HEK293 (cell line): ENCODE measurements around the gene TNS1.
A peak's percentile ranks its signal among the peaks of the same experiment; 100 is the strongest.

Experiments used
- CTCF ChIA-PET: fragments of 350-600 bp; formaldehyde crosslinking; extraction: SDS; loops from one replicate; lab custom pipeline; 2021; ENCODE audit warnings: antibody characterized with exemption; lab: Yijun Ruan, JAX
- POLR2A ChIA-PET: fragments of 300-600 bp; formaldehyde crosslinking; extraction: SDS; loops from one replicate; lab custom pipeline; 2020; ENCODE audit warnings: antibody characterized with exemption, inconsistent platforms; lab: Yijun Ruan, JAX
- H3K27ac ChIP-seq: fragments of 200-500 bp; sonication (Bioruptor generic); 2 replicates; pipeline ENCODE4 v1.5.1; 2014; ENCODE audit warnings: low read depth, low read length, control low read depth, inconsistent platforms; ENCODE audit errors: extremely low read depth
- H3K36me3 ChIP-seq, 2 experiments: fragments of 200-500 bp in 1 of 2; sonication (Bioruptor generic) in 1 of 2; 1 replicate in 1 of 2; 2 replicates in 1 of 2; pipeline ENCODE4 v1.5.1; 2014 to 2017; ENCODE audit warnings: inconsistent platforms in 2 of 2, low read length in 2 of 2; ENCODE audit not compliant: control insufficient read depth in 2 of 2, insufficient read depth in 1 of 2
- H3K4me1 ChIP-seq: fragments of 200-500 bp; sonication (Bioruptor generic); 2 replicates; pipeline ENCODE4 v1.5.1; 2014; ENCODE audit warnings: mild to moderate bottlenecking, low read length, inconsistent platforms; ENCODE audit not compliant: control insufficient read depth, insufficient read depth
- H3K4me3 ChIP-seq: 2 replicates; pipeline ENCODE4 v1.5.1; 2011; ENCODE audit warnings: low read depth, mild to moderate bottlenecking, control low read depth, low read length, moderate library complexity
- H3K9me3 ChIP-seq: fragments of 200-500 bp; sonication (Bioruptor generic); 2 replicates; pipeline ENCODE4 v1.5.1; 2014; ENCODE audit warnings: low read depth, low read length, inconsistent platforms; ENCODE audit not compliant: control insufficient read depth, insufficient read depth
- BCL11B ChIP-seq: fragments of 450-650 bp; formaldehyde crosslinking; IDR thresholded peaks from 2 replicates; pipeline ENCODE4 v1.5.1; 2016; ENCODE audit warnings: low read depth, missing biosample characterization, missing genetic modification characterization
- PRDM1 ChIP-seq: fragments of 450-650 bp; formaldehyde crosslinking; IDR thresholded peaks from 2 replicates; pipeline ENCODE4; 2016; ENCODE audit warnings: missing biosample characterization, missing genetic modification characterization
- TCF7L2 ChIP-seq: IDR thresholded peaks from 2 replicates; pipeline ENCODE4 v1.6.1; 2011; ENCODE audit warnings: low read depth, mild to moderate bottlenecking, inconsistent platforms, low read length, moderate library complexity, borderline replicate concordance
- ZFHX2 ChIP-seq: fragments of 450-650 bp; formaldehyde crosslinking; conservative IDR thresholded peaks from 2 replicates; pipeline ENCODE4 v1.5.1; 2016; ENCODE audit warnings: missing biosample characterization, missing genetic modification characterization
- ZIC2 ChIP-seq: fragments of 450-650 bp; formaldehyde crosslinking; IDR thresholded peaks from 2 replicates; pipeline ENCODE4 v1.5.1; 2016; ENCODE audit warnings: missing biosample characterization, missing genetic modification characterization
- ZNF19 ChIP-seq: fragments of 450-650 bp; formaldehyde crosslinking; IDR thresholded peaks from 2 replicates; pipeline ENCODE4; 2016; ENCODE audit warnings: missing biosample characterization, missing genetic modification characterization, low read depth
- ZNF202 ChIP-seq: fragments of 450-650 bp; formaldehyde crosslinking; IDR thresholded peaks from 2 replicates; pipeline ENCODE4 v1.5.1; 2016; ENCODE audit warnings: missing biosample characterization, missing genetic modification characterization, borderline replicate concordance
- ZNF626 ChIP-seq: fragments of 450-650 bp; sonication (Bioruptor Pico); formaldehyde crosslinking; IDR thresholded peaks from 2 replicates; pipeline ENCODE4 v1.5.1; 2018; ENCODE audit warnings: missing biosample characterization, missing genetic modification characterization, inconsistent platforms
- ZNF677 ChIP-seq: fragments of 450-650 bp; IDR thresholded peaks from 2 replicates; pipeline ENCODE4 v1.5.0; 2018; ENCODE audit warnings: missing biosample characterization, mild to moderate bottlenecking, missing genetic modification characterization, moderate library complexity
- ZNF777 ChIP-seq: fragments of 450-650 bp; formaldehyde crosslinking; IDR thresholded peaks from 2 replicates; pipeline ENCODE4 v1.5.1; 2017; ENCODE audit warnings: missing biosample characterization, missing genetic modification characterization, borderline replicate concordance
- TF ChIP-seq, protein P1 (sequence below): fragments of 450-650 bp; formaldehyde crosslinking; IDR thresholded peaks from 2 replicates; pipeline ENCODE4 v1.5.1; 2016; ENCODE audit warnings: missing biosample characterization, missing genetic modification characterization
- TF ChIP-seq, protein P2 (sequence below): fragments of 450-650 bp; formaldehyde crosslinking; IDR thresholded peaks from 2 replicates; pipeline ENCODE4 v1.5.1; 2016; ENCODE audit warnings: missing biosample characterization, missing genetic modification characterization, borderline replicate concordance
- TF ChIP-seq, protein P3 (sequence below): fragments of 450-650 bp; formaldehyde crosslinking; IDR thresholded peaks from 2 replicates; pipeline ENCODE4 v1.5.1; 2016; ENCODE audit warnings: missing biosample characterization, missing genetic modification characterization, low read depth
- TF ChIP-seq, protein P4 (sequence below): fragments of 450-650 bp; formaldehyde crosslinking; IDR thresholded peaks from 2 replicates; pipeline ENCODE4 v1.5.1; 2016; ENCODE audit warnings: missing biosample characterization, missing genetic modification characterization

Gene TNS1

DNA sequence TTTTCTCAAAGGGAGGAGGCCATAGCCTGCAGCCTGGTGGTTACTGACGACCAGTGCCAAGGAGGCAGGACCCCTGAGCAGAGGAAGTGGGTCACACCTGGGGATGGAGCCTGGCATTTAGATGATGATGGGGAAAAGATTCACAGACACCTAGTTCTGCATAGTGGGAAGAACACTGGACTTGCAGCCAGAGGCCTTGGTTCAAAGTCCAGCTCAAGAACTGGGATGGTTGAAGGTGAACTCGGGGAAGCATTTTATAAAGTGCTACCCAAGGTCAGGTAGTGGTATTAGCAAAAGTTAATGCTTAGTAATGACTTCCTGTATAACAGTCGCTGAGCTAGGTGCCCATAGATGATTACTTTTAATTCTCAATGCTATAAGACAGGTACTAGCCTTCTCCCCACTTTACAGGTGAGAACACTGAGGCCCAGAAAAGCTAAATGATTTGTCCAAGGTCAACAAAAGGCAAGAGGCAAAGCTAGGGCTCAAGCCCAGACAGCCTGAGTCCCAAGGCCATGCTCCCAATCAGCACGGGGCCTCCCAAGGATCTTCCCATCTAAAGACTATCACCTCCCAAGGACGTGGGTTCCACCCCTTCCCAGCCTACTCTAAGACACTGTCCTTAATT lies 134.4 kb downstream of the TNS1 start:
- CTCF ChIA-PET = interaction anchor here (0.5 to 2.7 kb wide), 4 partner anchors 18 to 866 kb away, joined by 3 to 10 read pairs (median 3); no protein-coding TSS in a partner anchor

DNA sequence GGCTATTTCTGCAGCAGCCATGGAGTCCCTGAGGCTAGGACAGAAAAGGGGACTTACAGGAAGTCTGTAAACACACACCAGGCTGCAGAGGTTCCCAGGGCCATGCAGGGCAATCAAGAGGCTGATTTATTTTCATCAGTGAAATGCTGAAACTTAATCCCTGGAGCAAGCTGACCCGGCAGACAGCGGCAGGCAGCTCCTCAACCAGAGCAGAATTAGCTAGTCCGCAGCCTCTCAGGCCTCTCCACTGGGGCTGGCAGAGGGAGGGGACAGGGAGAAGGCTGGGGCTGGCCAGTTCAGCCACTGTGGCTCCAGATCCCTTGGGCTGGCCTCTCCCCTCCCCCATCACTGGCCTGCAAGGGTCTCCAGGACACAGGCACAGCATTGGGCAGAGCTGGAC lies 136.3 kb downstream of the TNS1 start:
- CTCF ChIA-PET = interaction anchor here (1.3 kb wide), 1 partner anchor 24 kb away, joined by 4 read pairs; no protein-coding TSS in a partner anchor
- Histone ChIP-seq H3K4me3 (no peak overlapping the region), H3K27ac (no peak overlapping the region), H3K9me3 (no peaks in the 10 kb centered on the region), H3K36me3 (no peaks in the 10 kb centered on the region), H3K4me1 (no peaks in the 10 kb centered on the region)
- POLR2A ChIA-PET = no interaction called here
- TF ChIP-seq ZNF777 (no peak), ZIC2 (tag by site-specific recombination) (0 out of 2 replicates have a peak, but pooled peaks have one; percentile 13)

More for the DNA sequence above, 134.4 kb downstream of the TNS1 start:
- H3K27ac ChIP-seq = no peak overlapping the region
- no peaks in the 10 kb centered on the region for H3K4me1 ChIP-seq
- TF ChIP-seq PRDM1 = no peak
- TF ChIP-seq ZNF202 (tag by site-specific recombination) = no peak
- TF ChIP-seq BCL11B = no peak
- TF ChIP-seq ZNF677 = no peak
- TF ChIP-seq, protein P1, sequence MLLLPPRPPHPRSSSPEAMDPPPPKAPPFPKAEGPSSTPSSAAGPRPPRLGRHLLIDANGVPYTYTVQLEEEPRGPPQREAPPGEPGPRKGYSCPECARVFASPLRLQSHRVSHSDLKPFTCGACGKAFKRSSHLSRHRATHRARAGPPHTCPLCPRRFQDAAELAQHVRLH (tag by site-specific recombination) = no peak
- TF ChIP-seq TCF7L2 = no peak
- TF ChIP-seq, protein P2, sequence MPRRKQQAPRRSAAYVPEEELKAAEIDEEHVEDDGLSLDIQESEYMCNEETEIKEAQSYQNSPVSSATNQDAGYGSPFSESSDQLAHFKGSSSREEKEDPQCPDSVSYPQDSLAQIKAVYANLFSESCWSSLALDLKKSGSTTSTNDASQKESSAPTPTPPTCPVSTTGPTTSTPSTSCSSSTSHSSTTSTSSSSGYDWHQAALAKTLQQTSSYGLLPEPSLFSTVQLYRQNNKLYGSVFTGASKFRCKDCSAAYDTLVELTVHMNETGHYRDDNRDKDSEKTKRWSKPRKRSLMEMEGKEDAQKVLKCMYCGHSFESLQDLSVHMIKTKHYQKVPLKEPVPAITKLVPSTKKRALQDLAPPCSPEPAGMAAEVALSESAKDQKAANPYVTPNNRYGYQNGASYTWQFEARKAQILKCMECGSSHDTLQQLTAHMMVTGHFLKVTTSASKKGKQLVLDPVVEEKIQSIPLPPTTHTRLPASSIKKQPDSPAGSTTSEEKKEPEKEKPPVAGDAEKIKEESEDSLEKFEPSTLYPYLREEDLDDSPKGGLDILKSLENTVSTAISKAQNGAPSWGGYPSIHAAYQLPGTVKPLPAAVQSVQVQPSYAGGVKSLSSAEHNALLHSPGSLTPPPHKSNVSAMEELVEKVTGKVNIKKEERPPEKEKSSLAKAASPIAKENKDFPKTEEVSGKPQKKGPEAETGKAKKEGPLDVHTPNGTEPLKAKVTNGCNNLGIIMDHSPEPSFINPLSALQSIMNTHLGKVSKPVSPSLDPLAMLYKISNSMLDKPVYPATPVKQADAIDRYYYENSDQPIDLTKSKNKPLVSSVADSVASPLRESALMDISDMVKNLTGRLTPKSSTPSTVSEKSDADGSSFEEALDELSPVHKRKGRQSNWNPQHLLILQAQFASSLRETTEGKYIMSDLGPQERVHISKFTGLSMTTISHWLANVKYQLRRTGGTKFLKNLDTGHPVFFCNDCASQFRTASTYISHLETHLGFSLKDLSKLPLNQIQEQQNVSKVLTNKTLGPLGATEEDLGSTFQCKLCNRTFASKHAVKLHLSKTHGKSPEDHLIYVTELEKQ (tag by site-specific recombination) = no peak
- no peak for TF ChIP-seq ZNF626 (tag by site-specific recombination)
- TF ChIP-seq, protein P3, sequence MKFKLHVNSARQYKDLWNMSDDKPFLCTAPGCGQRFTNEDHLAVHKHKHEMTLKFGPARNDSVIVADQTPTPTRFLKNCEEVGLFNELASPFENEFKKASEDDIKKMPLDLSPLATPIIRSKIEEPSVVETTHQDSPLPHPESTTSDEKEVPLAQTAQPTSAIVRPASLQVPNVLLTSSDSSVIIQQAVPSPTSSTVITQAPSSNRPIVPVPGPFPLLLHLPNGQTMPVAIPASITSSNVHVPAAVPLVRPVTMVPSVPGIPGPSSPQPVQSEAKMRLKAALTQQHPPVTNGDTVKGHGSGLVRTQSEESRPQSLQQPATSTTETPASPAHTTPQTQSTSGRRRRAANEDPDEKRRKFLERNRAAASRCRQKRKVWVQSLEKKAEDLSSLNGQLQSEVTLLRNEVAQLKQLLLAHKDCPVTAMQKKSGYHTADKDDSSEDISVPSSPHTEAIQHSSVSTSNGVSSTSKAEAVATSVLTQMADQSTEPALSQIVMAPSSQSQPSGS (tag by site-specific recombination) = no peak
- TF ChIP-seq, protein P4, sequence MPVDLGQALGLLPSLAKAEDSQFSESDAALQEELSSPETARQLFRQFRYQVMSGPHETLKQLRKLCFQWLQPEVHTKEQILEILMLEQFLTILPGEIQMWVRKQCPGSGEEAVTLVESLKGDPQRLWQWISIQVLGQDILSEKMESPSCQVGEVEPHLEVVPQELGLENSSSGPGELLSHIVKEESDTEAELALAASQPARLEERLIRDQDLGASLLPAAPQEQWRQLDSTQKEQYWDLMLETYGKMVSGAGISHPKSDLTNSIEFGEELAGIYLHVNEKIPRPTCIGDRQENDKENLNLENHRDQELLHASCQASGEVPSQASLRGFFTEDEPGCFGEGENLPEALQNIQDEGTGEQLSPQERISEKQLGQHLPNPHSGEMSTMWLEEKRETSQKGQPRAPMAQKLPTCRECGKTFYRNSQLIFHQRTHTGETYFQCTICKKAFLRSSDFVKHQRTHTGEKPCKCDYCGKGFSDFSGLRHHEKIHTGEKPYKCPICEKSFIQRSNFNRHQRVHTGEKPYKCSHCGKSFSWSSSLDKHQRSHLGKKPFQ (tag by site-specific recombination) = no peak
- H3K36me3 ChIP-seq = no peaks in the 10 kb centered on the region
- POLR2A ChIA-PET = no interaction called here
- H3K9me3 ChIP-seq = no peaks in the 10 kb centered on the region
- no peak overlapping the region for H3K4me3 ChIP-seq

DNA sequence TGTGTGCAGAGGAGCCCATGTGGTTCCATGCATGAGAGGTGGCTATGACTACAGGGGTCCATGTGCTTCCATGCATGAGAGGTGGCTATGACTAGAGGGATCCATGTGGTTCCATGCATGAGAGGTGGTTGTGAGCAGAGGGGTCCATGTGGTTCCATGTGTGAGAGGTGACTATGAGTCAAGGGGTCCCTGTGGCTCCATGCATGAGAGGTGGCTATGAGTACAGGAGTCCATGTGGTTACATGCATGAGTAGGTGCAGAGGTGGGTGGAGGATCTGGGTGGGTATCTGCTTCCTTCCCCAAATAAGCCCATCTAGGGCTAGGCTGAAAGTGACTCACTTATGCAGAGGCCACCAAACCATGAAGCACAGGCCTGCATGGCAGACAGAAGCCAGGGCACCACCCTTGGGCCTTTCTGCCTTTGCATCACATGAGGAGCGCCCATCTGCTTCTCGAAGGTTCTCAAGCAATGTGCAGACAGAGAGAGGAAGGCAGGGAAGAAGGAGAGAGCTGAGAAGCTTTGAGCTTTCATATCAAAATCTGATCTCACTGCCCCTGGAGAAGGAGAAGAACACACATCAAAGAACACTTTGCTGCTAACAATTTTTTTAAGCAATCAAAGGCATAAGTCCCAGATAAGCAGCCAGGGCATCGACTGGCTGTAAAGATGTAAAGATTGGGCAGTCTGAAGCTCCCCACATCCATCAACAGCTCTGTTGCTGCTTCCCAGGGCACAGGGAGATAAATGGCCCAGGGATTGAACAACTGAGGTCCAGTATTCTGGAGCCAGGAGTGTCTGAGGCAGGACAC lies 137.6 kb downstream of the TNS1 start:
- H3K27ac ChIP-seq = no peak overlapping the region
- ChIA-PET POLR2A (interaction anchor here (0.5 kb wide), 1 partner anchor 794 kb away, joined by 3 read pairs; the partner anchor contains the start of genes BCS1L and ZNF142), CTCF (interaction anchor here (1.3 to 2.0 kb wide), 2 partner anchors 21 to 25 kb away, joined by 4 to 10 read pairs; no protein-coding TSS in a partner anchor)
- TF ChIP-seq ZFHX2 (tag by site-specific recombination) (0 out of 2 replicates have a peak, but pooled peaks have one; percentile 11), ZNF19 (tag by site-specific recombination) (no peak)
- no peak overlapping the region for H3K4me3 ChIP-seq
- no peaks in the 10 kb centered on the region for H3K9me3 ChIP-seq
- no peaks in the 10 kb centered on the region for H3K4me1 ChIP-seq
- H3K36me3 ChIP-seq = no peaks in the 10 kb centered on the region
